Activated CD4-positive, alpha-beta memory T cell treated with anti-CD3 and anti-CD28 coated beads, Interleukin-2, amount 10 ng/mL, durations not matched to agents 7 days and 5 days (primary cell): ENCODE results near the gene GRIK3. TPM values are rescaled to one million over a fixed set of nuclear protein-coding genes. Genes with fewer than 3 reads are reported as not detected.

Experiments used
- CTCF ChIA-PET: fragments of 350-600 bp; sonication (Branson Sonifier 250); formaldehyde crosslinking; loops from one replicate; lab custom pipeline; 2021; ENCODE audit warnings: antibody characterized with exemption, inconsistent platforms; lab: Charles Lee
- POLR2A ChIA-PET: fragments of 350-600 bp; sonication (Branson Sonifier 250); formaldehyde crosslinking; loops from one replicate; lab custom pipeline; 2021; ENCODE audit warnings: antibody characterized with exemption; lab: Charles Lee
- DNase-seq: peaks from one replicate; pipeline ENCODE4 v3.0.0-alpha.2; 2020
- H3K27ac Mint-ChIP-seq: one replicate; pipeline ENCODE4 v1.8.0; 2021; ENCODE audit warnings: mild to moderate bottlenecking, mixed read lengths
- H3K27me3 Mint-ChIP-seq: one replicate; pipeline ENCODE4 v1.8.0; 2021; ENCODE audit warnings: mixed read lengths
- H3K36me3 Mint-ChIP-seq: one replicate; pipeline ENCODE4 v1.8.0; 2021; ENCODE audit warnings: low read depth, mixed read lengths
- H3K4me1 Mint-ChIP-seq: one replicate; pipeline ENCODE4 v1.8.0; 2021; ENCODE audit warnings: mixed read lengths
- H3K4me3 Mint-ChIP-seq: one replicate; pipeline ENCODE4 v1.8.0; 2021; ENCODE audit warnings: mild to moderate bottlenecking, mixed read lengths
- H3K9me3 Mint-ChIP-seq: one replicate; pipeline ENCODE4 v1.8.0; 2021; ENCODE audit warnings: mixed read lengths
- total RNA-seq, 2 experiments: library from RNA; stranded (reverse); gene quantifications; one replicate each; pipeline ENCODE4 v1.2.3, GENCODE V29; 2021

The GRIK3 gene
- total RNA-seq, 2 experiments from 2014 or later: not detected

- Mint-ChIP-seq H3K4me1 (no peaks in the 10 kb centered on the region), H3K36me3 (no peaks in the 10 kb centered on the region), H3K27me3 (peaks cover 9% of the 10 kb centered on the region), H3K4me3 (no peak overlapping the region), H3K9me3 (no peaks in the 10 kb centered on the region), H3K27ac (no peak overlapping the region)
- POLR2A ChIA-PET: no interaction called here
- DNase-seq: no peak
- CTCF ChIA-PET: no interaction called here
Measured at GRCh38 chr1:36844917-36845316, 189.4 kb downstream of the GRIK3 start.

GRCh38 chr1:36843906-36844610, 190.3 kb downstream of the GRIK3 start:
- ChIA-PET CTCF (no interaction called here), POLR2A (no interaction called here)
- no peak for DNase-seq
- Mint-ChIP-seq H3K4me1 (no peaks in the 10 kb centered on the region), H3K9me3 (no peaks in the 10 kb centered on the region), H3K27me3 (peaks cover 9% of the 10 kb centered on the region), H3K4me3 (no peak overlapping the region), H3K36me3 (no peaks in the 10 kb centered on the region), H3K27ac (no peak overlapping the region)

GRCh38 chr1:36843027-36843426, 191.3 kb downstream of the GRIK3 start:
- H3K27me3 Mint-ChIP-seq: peaks cover 4% of the 10 kb centered on the region
- H3K4me3 Mint-ChIP-seq: no peak overlapping the region
- ChIA-PET CTCF (no interaction called here), POLR2A (no interaction called here)
- no peak for DNase-seq
- H3K4me1 Mint-ChIP-seq: no peaks in the 10 kb centered on the region
- H3K27ac Mint-ChIP-seq: no peak overlapping the region
- H3K9me3 Mint-ChIP-seq: no peaks in the 10 kb centered on the region
- H3K36me3 Mint-ChIP-seq: no peaks in the 10 kb centered on the region

- H3K4me1 Mint-ChIP-seq: no peaks in the 10 kb centered on the region
- DNase-seq: no peak
- POLR2A ChIA-PET: no interaction called here
- CTCF ChIA-PET: no interaction called here
- H3K4me3 Mint-ChIP-seq: no peak overlapping the region
- H3K9me3 Mint-ChIP-seq: no peaks in the 10 kb centered on the region
- H3K36me3 Mint-ChIP-seq: no peaks in the 10 kb centered on the region
- H3K27me3 Mint-ChIP-seq: peaks cover 2% of the 10 kb centered on the region
- no peak overlapping the region for H3K27ac Mint-ChIP-seq
Measured at GRCh38 chr1:36842448-36842847, 191.9 kb downstream of the GRIK3 start.

- DNase-seq: no peak
- Mint-ChIP-seq H3K9me3 (no peaks in the 10 kb centered on the region), H3K27me3 (no peaks in the 10 kb centered on the region), H3K4me3 (no peak overlapping the region), H3K4me1 (no peaks in the 10 kb centered on the region), H3K27ac (no peak overlapping the region), H3K36me3 (no peaks in the 10 kb centered on the region)
- ChIA-PET POLR2A (no interaction called here), CTCF (interaction anchor here (1.0 kb wide), 1 partner anchor 9 kb away, joined by 3 read pairs; no protein-coding TSS in a partner anchor)
Measured at GRCh38 chr1:36839485-36839884, 194.8 kb downstream of the GRIK3 start.

GRCh38 chr1:36838888-36839287, 195.4 kb downstream of the GRIK3 start:
- CTCF ChIA-PET: interaction anchor here (1.0 kb wide), 1 partner anchor 9 kb away, joined by 3 read pairs; no protein-coding TSS in a partner anchor

GRCh38 chr1:36836916-36837315, 197.4 kb downstream of the GRIK3 start:
- no peak overlapping the region for H3K27ac Mint-ChIP-seq
- no peaks in the 10 kb centered on the region for H3K9me3 Mint-ChIP-seq
- POLR2A ChIA-PET: no interaction called here
- H3K4me3 Mint-ChIP-seq: no peak overlapping the region
- no peak for DNase-seq
- CTCF ChIA-PET: no interaction called here
- H3K27me3 Mint-ChIP-seq: no peaks in the 10 kb centered on the region
- H3K36me3 Mint-ChIP-seq: no peaks in the 10 kb centered on the region
- H3K4me1 Mint-ChIP-seq: no peaks in the 10 kb centered on the region

More at GRCh38 chr1:36838888-36839287, 195.4 kb downstream of the GRIK3 start:
- Mint-ChIP-seq H3K4me3 (no peak overlapping the region), H3K27ac (no peak overlapping the region), H3K9me3 (no peaks in the 10 kb centered on the region), H3K4me1 (no peaks in the 10 kb centered on the region), H3K27me3 (no peaks in the 10 kb centered on the region), H3K36me3 (no peaks in the 10 kb centered on the region)
- no peak for DNase-seq
- POLR2A ChIA-PET: no interaction called here

GRCh38 chr1:36836196-36836883, 198.0 kb downstream of the GRIK3 start:
- H3K27ac Mint-ChIP-seq: no peak overlapping the region
- no peaks in the 10 kb centered on the region for H3K4me1 Mint-ChIP-seq
- ChIA-PET POLR2A (interaction anchor here (0.5 kb wide), 1 partner anchor 365 kb away, joined by 3 read pairs; no protein-coding TSS in a partner anchor), CTCF (no interaction called here)
- no peaks in the 10 kb centered on the region for H3K36me3 Mint-ChIP-seq
- no peaks in the 10 kb centered on the region for H3K9me3 Mint-ChIP-seq
- DNase-seq: no peak
- no peaks in the 10 kb centered on the region for H3K27me3 Mint-ChIP-seq
- no peak overlapping the region for H3K4me3 Mint-ChIP-seq

GRCh38 chr1:36835696-36836095, 198.6 kb downstream of the GRIK3 start:
- no peaks in the 10 kb centered on the region for H3K4me1 Mint-ChIP-seq
- CTCF ChIA-PET: no interaction called here
- H3K27ac Mint-ChIP-seq: no peak overlapping the region

GRCh38 chr1:36835017-36835695, 199.2 kb downstream of the GRIK3 start:
- H3K36me3 Mint-ChIP-seq: no peaks in the 10 kb centered on the region

More at GRCh38 chr1:36835696-36836095, 198.6 kb downstream of the GRIK3 start:
- H3K4me3 Mint-ChIP-seq: no peak overlapping the region
- H3K36me3 Mint-ChIP-seq: no peaks in the 10 kb centered on the region
- no peak for DNase-seq
- POLR2A ChIA-PET: interaction anchor here (0.5 kb wide), 1 partner anchor 366 kb away, joined by 3 read pairs; no protein-coding TSS in a partner anchor
- H3K27me3 Mint-ChIP-seq: no peaks in the 10 kb centered on the region
- no peaks in the 10 kb centered on the region for H3K9me3 Mint-ChIP-seq

GRCh38 chr1:36834586-36834985, 199.7 kb downstream of the GRIK3 start:
- Mint-ChIP-seq H3K27ac (no peak overlapping the region), H3K4me3 (no peak overlapping the region), H3K9me3 (no peaks in the 10 kb centered on the region), H3K4me1 (no peaks in the 10 kb centered on the region), H3K27me3 (no peaks in the 10 kb centered on the region), H3K36me3 (no peaks in the 10 kb centered on the region)
- CTCF ChIA-PET: no interaction called here
- POLR2A ChIA-PET: no interaction called here
- DNase-seq: no peak

More at GRCh38 chr1:36835017-36835695, 199.2 kb downstream of the GRIK3 start:
- H3K4me1 Mint-ChIP-seq: no peaks in the 10 kb centered on the region
- H3K27ac Mint-ChIP-seq: no peak overlapping the region
- H3K27me3 Mint-ChIP-seq: no peaks in the 10 kb centered on the region
- POLR2A ChIA-PET: no interaction called here
- no peak overlapping the region for H3K4me3 Mint-ChIP-seq
- no peak for DNase-seq
- CTCF ChIA-PET: no interaction called here
- no peaks in the 10 kb centered on the region for H3K9me3 Mint-ChIP-seq

GRCh38 chr1:36831186-36831810, 203.0 kb downstream of the GRIK3 start:
- no peaks in the 10 kb centered on the region for H3K4me1 Mint-ChIP-seq
- peaks cover 2% of the 10 kb centered on the region for H3K27me3 Mint-ChIP-seq
- ChIA-PET POLR2A (no interaction called here), CTCF (no interaction called here)
- H3K4me3 Mint-ChIP-seq: no peak overlapping the region
- H3K9me3 Mint-ChIP-seq: no peaks in the 10 kb centered on the region
- no peak for DNase-seq
- no peak overlapping the region for H3K27ac Mint-ChIP-seq
- H3K36me3 Mint-ChIP-seq: no peaks in the 10 kb centered on the region

GRCh38 chr1:36829961-36830360, 204.4 kb downstream of the GRIK3 start:
- CTCF ChIA-PET: no interaction called here
- H3K27me3 Mint-ChIP-seq: peaks cover 3% of the 10 kb centered on the region
- no peak for DNase-seq
- no peak overlapping the region for H3K4me3 Mint-ChIP-seq
- H3K27ac Mint-ChIP-seq: no peak overlapping the region
- H3K36me3 Mint-ChIP-seq: no peaks in the 10 kb centered on the region
- H3K9me3 Mint-ChIP-seq: no peaks in the 10 kb centered on the region
- POLR2A ChIA-PET: no interaction called here
- no peaks in the 10 kb centered on the region for H3K4me1 Mint-ChIP-seq
